IMR-90 (cell line): ENCODE results near the gene CMSS1. TPM values are rescaled to one million over a fixed set of nuclear protein-coding genes. Genes with fewer than 3 reads are reported as not detected.

Source experiments
- ATAC-seq: fragments of 200-7000 bp; cut with Tn5 transposase; 2 replicates; pipeline ENCODE4 v1.9.1; 2020; ENCODE audit warnings: low read depth, mild to moderate bottlenecking, moderate library complexity
- BruUV-seq: library from RNA; stranded (reverse); fragments of 400-500 nt; replicated peaks from 2 replicates; lab custom pipeline; 2021; lab: Mats Ljungman, UMichigan
- CTCF ChIA-PET: fragments of 300-600 bp; formaldehyde crosslinking; extraction: SDS; loops from one replicate; lab custom pipeline; 2021; ENCODE audit warnings: antibody characterized with exemption; lab: Yijun Ruan, JAX
- POLR2A ChIA-PET: fragments of 300-600 bp; sonication (Branson Sonifier 250); formaldehyde crosslinking; loops from one replicate; lab custom pipeline; 2022; ENCODE audit warnings: antibody characterized with exemption; ENCODE audit not compliant: unreplicated experiment; lab: Charles Lee
- DNase-seq: peaks from one replicate; pipeline ENCODE4 v3.0.0; 2013
- H2AFZ ChIP-seq: replicated peaks from 2 replicates; pipeline ENCODE3; 2013; ENCODE audit warnings: low read length, mild to moderate bottlenecking; ENCODE audit not compliant: poor library complexity
- H2AK5ac ChIP-seq: 2 replicates; pipeline ENCODE4 v1.6.1; 2013; ENCODE audit warnings: low read depth, low read length, inconsistent platforms
- H2AK9ac ChIP-seq: replicated peaks from 2 replicates; pipeline ENCODE3; 2013; ENCODE audit warnings: mild to moderate bottlenecking, low read depth, low read length, moderate library complexity; ENCODE audit not compliant: poor library complexity
- H2BK120ac ChIP-seq: 2 replicates; pipeline ENCODE4 v1.6.1; 2013; ENCODE audit warnings: low read depth, low read length, inconsistent platforms
- H2BK15ac ChIP-seq: 3 replicates; pipeline ENCODE4 v1.6.1; 2013; ENCODE audit warnings: low read depth, low read length, inconsistent platforms
- H2BK20ac ChIP-seq: 2 replicates; pipeline ENCODE4 v1.6.1; 2013; ENCODE audit warnings: low read depth, mild to moderate bottlenecking, inconsistent platforms, low read length, moderate library complexity
- H2BK5ac ChIP-seq: 2 replicates; pipeline ENCODE4 v1.6.1; 2013; ENCODE audit warnings: mild to moderate bottlenecking, low read depth, low read length, inconsistent platforms; ENCODE audit not compliant: poor library complexity, severe bottlenecking
- H3K14ac ChIP-seq: replicated peaks from 2 replicates; pipeline ENCODE4 v1.6.1; 2013; ENCODE audit warnings: low read depth, low read length, inconsistent platforms
- H3K18ac ChIP-seq: 2 replicates; pipeline ENCODE4 v1.6.1; 2013; ENCODE audit warnings: low read depth, low read length, control low read depth
- H3K23ac ChIP-seq: 2 replicates; pipeline ENCODE4 v1.6.1; 2013; ENCODE audit warnings: low read depth, low read length, inconsistent platforms
- H3K27ac ChIP-seq: 2 replicates; pipeline ENCODE4 v1.5.1; 2013; ENCODE audit warnings: mild to moderate bottlenecking, control low read depth, low read length; ENCODE audit not compliant: insufficient read depth
- H3K27me3 ChIP-seq: 2 replicates; pipeline ENCODE4 v1.6.1; 2013; ENCODE audit warnings: low read length; ENCODE audit not compliant: control insufficient read depth, insufficient read depth
- H3K36me3 ChIP-seq: 2 replicates; pipeline ENCODE4 v1.6.1; 2013; ENCODE audit warnings: low read length, mixed read lengths; ENCODE audit not compliant: control insufficient read depth, insufficient read depth
- H3K4ac ChIP-seq: 2 replicates; pipeline ENCODE4 v1.6.1; 2013; ENCODE audit warnings: low read depth, low read length, inconsistent platforms
- H3K4me1 ChIP-seq: 2 replicates; pipeline ENCODE4 v1.6.1; 2013; ENCODE audit warnings: low read length, mixed read lengths; ENCODE audit not compliant: control insufficient read depth, insufficient read depth
- H3K4me2 ChIP-seq: 2 replicates; pipeline ENCODE4 v1.6.1; 2013; ENCODE audit warnings: low read depth, mild to moderate bottlenecking, control low read depth, low read length, moderate library complexity
- H3K4me3 ChIP-seq: 2 replicates; pipeline ENCODE4 v1.5.1; 2013; ENCODE audit warnings: low read depth, mild to moderate bottlenecking, control low read depth, low read length, moderate library complexity; ENCODE audit not compliant: insufficient read depth
- H3K56ac ChIP-seq: 2 replicates; pipeline ENCODE4 v1.6.1; 2013; ENCODE audit warnings: low read length, inconsistent platforms; ENCODE audit not compliant: insufficient read depth; ENCODE audit errors: extremely low read depth
- H3K79me1 ChIP-seq, 2 experiments: 2 replicates each; pipeline ENCODE4 v1.6.1; 2013; ENCODE audit warnings: low read length in 2 of 2, inconsistent platforms in 1 of 2, low read depth in 1 of 2
- H3K9ac ChIP-seq: 2 replicates; pipeline ENCODE4 v1.6.1; 2013; ENCODE audit warnings: low read depth, low read length, control low read depth
- H3K9me1 ChIP-seq: 2 replicates; pipeline ENCODE4 v1.6.1; 2013; ENCODE audit warnings: low read length, inconsistent platforms; ENCODE audit not compliant: insufficient read depth
- H3K9me3 ChIP-seq: 2 replicates; pipeline ENCODE4 v1.6.1; 2013; ENCODE audit warnings: low read length; ENCODE audit not compliant: control insufficient read depth, insufficient read depth
- H4K20me1 ChIP-seq: 2 replicates; pipeline ENCODE4 v1.6.1; 2013; ENCODE audit warnings: low read length, inconsistent platforms; ENCODE audit not compliant: insufficient read depth
- H4K5ac ChIP-seq: 2 replicates; pipeline ENCODE4 v1.6.1; 2013; ENCODE audit warnings: mild to moderate bottlenecking, low read depth, low read length, control low read depth
- H4K8ac ChIP-seq, 2 experiments: 2 replicates each; pipeline ENCODE4 v1.6.1; 2013; ENCODE audit warnings: low read depth in 2 of 2, low read length in 2 of 2, control low read depth in 1 of 2, inconsistent platforms in 1 of 2
- H4K91ac ChIP-seq: 2 replicates; pipeline ENCODE4 v1.6.1; 2013; ENCODE audit warnings: low read depth, low read length, inconsistent platforms; ENCODE audit not compliant: insufficient read depth
- BHLHE40 ChIP-seq: fragments of 150-350 bp; IDR thresholded peaks from 2 replicates; pipeline ENCODE4 v1.6.1; 2016; ENCODE audit warnings: mild to moderate bottlenecking, low read depth, low read length
- CHD1 ChIP-seq: IDR thresholded peaks from 2 replicates; pipeline ENCODE4 v1.6.1; 2012; ENCODE audit warnings: low read depth, low read length, improper control_type of control experiment
- FOS ChIP-seq: fragments of 150-350 bp; IDR thresholded peaks from 2 replicates; pipeline ENCODE4 v1.6.1; 2016; ENCODE audit warnings: low read depth, low read length
- MAFK ChIP-seq: IDR thresholded peaks from 2 replicates; pipeline ENCODE4 v1.6.1; 2012; ENCODE audit warnings: low read depth, low read length, improper control_type of control experiment
- MAZ ChIP-seq: IDR thresholded peaks from 2 replicates; pipeline ENCODE4 v1.6.1; 2012; ENCODE audit warnings: low read depth, mild to moderate bottlenecking, low read length, improper control_type of control experiment, moderate library complexity, borderline replicate concordance
- POLR2A ChIP-seq: IDR thresholded peaks from 2 replicates; pipeline ENCODE4 v1.6.1; 2012; ENCODE audit warnings: mild to moderate bottlenecking, low read depth, low read length
- RFX5 ChIP-seq: IDR thresholded peaks from 2 replicates; pipeline ENCODE4 v1.8.0; 2012; ENCODE audit warnings: low read depth, mild to moderate bottlenecking, low read length, moderate library complexity
- SMC3 ChIP-seq: fragments of 150-350 bp; IDR thresholded peaks from 2 replicates; pipeline ENCODE4 v1.6.1; 2016; ENCODE audit warnings: low read depth, mild to moderate bottlenecking, antibody characterized with exemption, low read length, moderate library complexity
- WGBS, 2 experiments: methylation state at CpG; one replicate each; pipeline versions ENCODE4 v1.1.5 to v1.1.7; 2013; ENCODE audit warnings: missing lambda C conversion rate in 2 of 2; ENCODE audit not compliant: insufficient read length in 1 of 2; ENCODE audit errors: extremely low coverage in 2 of 2; 5-methylcytosine and 5-hydroxymethylcytosine counted together
- dilution Hi-C: fragments of 300-500 bp; cut with HindIII; formaldehyde crosslinking; loops from one replicate; pipeline ENCODE4 v1.14.3; 2018; ENCODE audit warnings: low sequenced_read_pairs; ENCODE audit not compliant: unreplicated experiment
- in situ Hi-C: fragments of 300-500 bp; cut with MboI; formaldehyde crosslinking; loops from 3 replicates; pipeline ENCODE4 v1.14.3; 2019; ENCODE audit warnings: low sequenced_read_pairs, inconsistent platforms, mixed read lengths
- intact Hi-C: fragments of 100-400 bp; cut with micrococcal nuclease; formaldehyde crosslinking; loops from 2 replicates; pipeline ENCODE4 v1.10.0; 2022
- polyA plus RNA-seq, 3 experiments: library from polyadenylated mRNA; depleted of rRNA; stranded (reverse); fragments of >200 nt; gene quantifications; 2 replicates each; pipeline ENCODE4 v1.2.3, GENCODE V29; 2012; ENCODE audit warnings: low replicate concordance in 1 of 3
- total RNA-seq: library from RNA; depleted of rRNA; stranded (reverse); fragments of >200 nt; gene quantifications from 2 replicates; pipeline ENCODE4 v1.2.3, GENCODE V29; 2012
- TF ChIP-seq, protein P1 (sequence below): fragments of 150-350 bp; IDR thresholded peaks from 2 replicates; pipeline ENCODE4 v1.6.1; 2017; ENCODE audit warnings: mild to moderate bottlenecking, antibody characterized with exemption, low read length, low read depth
- TF ChIP-seq, protein P2 (sequence below): fragments of 150-350 bp; IDR thresholded peaks from 2 replicates; pipeline ENCODE4 v1.6.1; 2016; ENCODE audit warnings: low read depth, mild to moderate bottlenecking, low read length, moderate library complexity, borderline replicate concordance

The CMSS1 gene
- total and polyA plus RNA-seq, 2 of the 4 experiments (the other 2 are of a cell fraction): 12.5 to 13.6 TPM

DNA sequence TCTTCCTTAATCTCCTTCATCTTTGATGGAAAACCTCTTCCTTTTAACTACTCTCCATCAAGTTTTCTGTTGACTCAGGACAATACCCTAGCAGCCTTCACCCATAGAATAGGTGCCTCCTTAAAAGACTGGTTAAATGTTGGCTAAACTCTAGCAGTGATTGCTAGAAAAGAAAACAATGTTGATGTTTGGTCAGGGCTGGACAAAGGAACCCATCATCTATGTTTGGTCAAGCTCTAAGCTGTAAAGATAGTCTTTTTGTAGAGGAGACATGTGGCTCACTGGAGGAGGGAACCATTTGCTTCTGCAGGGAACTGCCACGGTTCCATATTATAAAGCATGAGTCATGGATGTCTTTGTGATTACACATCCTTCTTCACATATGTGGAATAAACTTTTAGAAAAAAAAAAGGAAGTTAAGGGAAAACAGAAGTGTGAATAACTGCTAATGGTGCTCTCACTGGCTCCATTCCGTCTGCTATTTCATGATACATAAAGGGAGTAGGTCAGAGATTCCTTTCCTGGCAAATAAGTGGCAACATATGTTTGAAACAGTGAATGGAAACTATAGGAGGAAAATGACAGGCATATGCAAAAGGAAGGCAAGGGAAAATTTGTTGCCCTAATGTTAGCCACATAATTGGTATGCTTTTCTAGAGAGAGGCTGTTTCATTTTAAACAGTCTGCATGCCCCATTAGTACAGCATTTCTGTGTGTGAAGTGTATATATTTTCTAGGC is 78.2 kb downstream of the CMSS1 start:
- Histone ChIP-seq H2BK15ac (peak overlapping the region; percentile 95), H2BK5ac (peak overlapping the region; percentile 99), H3K23ac (peak overlapping the region; percentile 91), H3K9ac (peak overlapping the region; percentile 21; the same call in 1 of the 2 replicates), H3K14ac (peak overlapping the region; percentile 90), H3K36me3 (no peaks in the 10 kb centered on the region), H4K91ac (peak overlapping the region; percentile 94), H3K79me1 (peaks cover 22 to 26% of the 10 kb centered on the region in 2 experiments), H4K20me1 (no peaks in the 10 kb centered on the region), H3K56ac (peak overlapping the region; percentile 89), H3K9me1 (peaks cover 9% of the 10 kb centered on the region), H3K4me3 (peak overlapping the region; percentile 17; the same call in 1 of the 2 replicates), H3K18ac (peak overlapping the region; percentile 98), H3K27me3 (no peaks in the 10 kb centered on the region), H3K9me3 (no peaks in the 10 kb centered on the region), H4K5ac (peak overlapping the region; percentile 96; the same call in 1 of the 2 replicates), H2AK9ac (no peak overlapping the region), H3K4me2 (peak overlapping the region; percentile 88; the same call in 1 of the 2 replicates), H3K4ac (peak overlapping the region; percentile 85; the same call in 1 of the 2 replicates), H2AFZ (no peak overlapping the region), H2BK120ac (peak overlapping the region; percentile 98), H2BK20ac (peak overlapping the region; percentile 97), H3K4me1 (peaks cover 19% of the 10 kb centered on the region), H2AK5ac (peak overlapping the region; percentile 76), H4K8ac (peak overlapping the region; percentile 66 to 98), H3K27ac (peak overlapping the region; percentile 54)
- ChIA-PET POLR2A (interaction anchor here (0.5 to 1.0 kb wide), 2 partner anchors 290 to 597 kb away, joined by 4 read pairs; partner anchors contain the start of gene TMEM45A), CTCF (interaction anchor here (1.0 kb wide), 1 partner anchor 358 kb away, joined by 3 read pairs; no protein-coding TSS in a partner anchor)
- in situ Hi-C loops (no loop called here), dilution Hi-C loops (no loop called here), intact Hi-C loops (no loop called here)
- ATAC-seq: peak; percentile 75
- DNase-seq: peak; percentile 95
- 17% methylated on average over 1 of the region's 2 CpGs; no CpG with 5 or more reads in 1 of the 2 experiments for WGBS, 2 experiments
- no TSS peak for BruUV-seq
- TF ChIP-seq MAZ (no peak), POLR2A (no peak), RFX5 (no peak), CHD1 (no peak), SMC3 (no peak), BHLHE40 (peak; percentile 43; the same call in 1 of the 2 replicates), MAFK (no peak), FOS (peak; percentile 96)
- TF ChIP-seq, protein P1, sequence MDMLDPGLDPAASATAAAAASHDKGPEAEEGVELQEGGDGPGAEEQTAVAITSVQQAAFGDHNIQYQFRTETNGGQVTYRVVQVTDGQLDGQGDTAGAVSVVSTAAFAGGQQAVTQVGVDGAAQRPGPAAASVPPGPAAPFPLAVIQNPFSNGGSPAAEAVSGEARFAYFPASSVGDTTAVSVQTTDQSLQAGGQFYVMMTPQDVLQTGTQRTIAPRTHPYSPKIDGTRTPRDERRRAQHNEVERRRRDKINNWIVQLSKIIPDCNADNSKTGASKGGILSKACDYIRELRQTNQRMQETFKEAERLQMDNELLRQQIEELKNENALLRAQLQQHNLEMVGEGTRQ: peak; percentile 17; the same call in 1 of the 2 replicates
- TF ChIP-seq, protein P2, sequence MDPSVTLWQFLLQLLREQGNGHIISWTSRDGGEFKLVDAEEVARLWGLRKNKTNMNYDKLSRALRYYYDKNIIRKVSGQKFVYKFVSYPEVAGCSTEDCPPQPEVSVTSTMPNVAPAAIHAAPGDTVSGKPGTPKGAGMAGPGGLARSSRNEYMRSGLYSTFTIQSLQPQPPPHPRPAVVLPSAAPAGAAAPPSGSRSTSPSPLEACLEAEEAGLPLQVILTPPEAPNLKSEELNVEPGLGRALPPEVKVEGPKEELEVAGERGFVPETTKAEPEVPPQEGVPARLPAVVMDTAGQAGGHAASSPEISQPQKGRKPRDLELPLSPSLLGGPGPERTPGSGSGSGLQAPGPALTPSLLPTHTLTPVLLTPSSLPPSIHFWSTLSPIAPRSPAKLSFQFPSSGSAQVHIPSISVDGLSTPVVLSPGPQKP: no peak
